GM23338 (cell line): Measurements from ENCODE around the gene ERC2. TPM values are rescaled to one million over a fixed set of nuclear protein-coding genes. Genes with fewer than 3 reads are reported as not detected.
"Not testable (repeated sequence)": the region's sequence is repeated elsewhere in the genome, so short reads cannot be mapped to it uniquely, and the experiment has no call there.

Experiments used
- ATAC-seq: fragments of 200-7000 bp; cut with Tn5 transposase; 3 replicates; pipeline ENCODE4 v1.9.1; 2020
- DNase-seq: peaks from one replicate; pipeline ENCODE4 v3.0.0-alpha.2; 2015; ENCODE audit warnings: low spot score
- H2AFZ ChIP-seq: fragments of 200-600 bp; sonication (generic); 2 replicates; pipeline ENCODE4 v1.8.0; 2016; ENCODE audit warnings: antibody characterized with exemption, mild to moderate bottlenecking, moderate library complexity
- H3F3A ChIP-seq: fragments of 200-600 bp; sonication (generic); replicated peaks from 2 replicates; pipeline ENCODE4 v1.8.0; 2017; ENCODE audit warnings: antibody characterized with exemption, mixed run types, low read depth
- H3K27ac ChIP-seq: fragments of 200-600 bp; sonication (generic); 2 replicates; pipeline ENCODE4 v1.6.1; 2016; ENCODE audit warnings: low read depth
- H3K27me3 ChIP-seq: fragments of 200-600 bp; sonication (generic); 2 replicates; pipeline ENCODE4 v1.8.0; 2016; ENCODE audit warnings: mild to moderate bottlenecking, mixed run types, moderate library complexity; ENCODE audit not compliant: insufficient read depth
- H3K36me3 ChIP-seq: fragments of 200-600 bp; sonication (generic); 2 replicates; pipeline ENCODE4 v1.8.0; 2016; ENCODE audit warnings: mild to moderate bottlenecking; ENCODE audit not compliant: insufficient read depth
- H3K4me1 ChIP-seq: fragments of 200-600 bp; sonication (generic); 2 replicates; pipeline ENCODE4 v1.8.0; 2016; ENCODE audit warnings: mild to moderate bottlenecking, moderate library complexity; ENCODE audit not compliant: insufficient read depth
- H3K4me2 ChIP-seq: fragments of 200-600 bp; sonication (generic); 2 replicates; pipeline ENCODE4 v1.7.1; 2017; ENCODE audit warnings: mixed run types
- H3K4me3 ChIP-seq: fragments of 200-600 bp; sonication (generic); 2 replicates; pipeline ENCODE4 v1.6.1; 2016; ENCODE audit warnings: mixed run types
- H3K79me2 ChIP-seq: fragments of 200-600 bp; sonication (generic); replicated peaks from 2 replicates; pipeline ENCODE4 v1.8.0; 2017; ENCODE audit warnings: mild to moderate bottlenecking; ENCODE audit not compliant: insufficient read depth
- H3K9me2 ChIP-seq: fragments of 200-600 bp; sonication (generic); 2 replicates; pipeline ENCODE4 v1.8.0; 2017; ENCODE audit not compliant: insufficient read depth
- H4K20me1 ChIP-seq: fragments of 200-600 bp; sonication (generic); replicated peaks from 2 replicates; pipeline ENCODE4 v1.8.0; 2017; ENCODE audit warnings: mild to moderate bottlenecking; ENCODE audit not compliant: insufficient read depth
- H3K27ac Mint-ChIP-seq: 2 replicates; pipeline ENCODE4 v1.8.0; 2020; ENCODE audit warnings: inconsistent platforms, mild to moderate bottlenecking, moderate library complexity, mixed read lengths
- H3K27me3 Mint-ChIP-seq: 3 replicates; pipeline ENCODE4 v1.8.0; 2022; ENCODE audit warnings: low read depth, mild to moderate bottlenecking, moderate library complexity, mixed read lengths, inconsistent platforms; ENCODE audit not compliant: insufficient read depth, poor library complexity
- H3K36me3 Mint-ChIP-seq: 3 replicates; pipeline ENCODE4 v1.8.0; 2021; ENCODE audit warnings: low read depth, mild to moderate bottlenecking, inconsistent platforms, moderate library complexity, mixed read lengths
- H3K4me1 Mint-ChIP-seq: 3 replicates; pipeline ENCODE4 v1.8.0; 2020; ENCODE audit warnings: mild to moderate bottlenecking, inconsistent platforms, mixed read lengths
- H3K4me3 Mint-ChIP-seq: 3 replicates; pipeline ENCODE4 v1.8.0; 2021; ENCODE audit warnings: moderate library complexity, mild to moderate bottlenecking, inconsistent platforms, mixed read lengths
- H3K9me3 Mint-ChIP-seq: 3 replicates; pipeline ENCODE4 v1.8.0; 2020; ENCODE audit warnings: moderate library complexity, mild to moderate bottlenecking, inconsistent platforms, mixed read lengths
- EZH2 ChIP-seq: fragments of 200-600 bp; sonication (generic); IDR thresholded peaks from one replicate; pipeline ENCODE4 v1.8.0; 2017; ENCODE audit warnings: antibody characterized with exemption, mild to moderate bottlenecking, low read depth; ENCODE audit not compliant: unreplicated experiment
- REST ChIP-seq: IDR thresholded peaks from one replicate; pipeline ENCODE4 v1.6.1; 2018; ENCODE audit warnings: antibody characterized with exemption; ENCODE audit not compliant: unreplicated experiment
- STAT1 ChIP-seq: IDR thresholded peaks from one replicate; pipeline ENCODE4 v1.6.1; 2016; ENCODE audit warnings: antibody characterized with exemption; ENCODE audit not compliant: unreplicated experiment
- ZNF114 ChIP-seq: fragments of 250-450 bp; sonication (Bioruptor Pico); IDR thresholded peaks from 2 replicates; pipeline ENCODE4 v1.5.0; 2020; ENCODE audit warnings: mild to moderate bottlenecking, moderate library complexity
- polyA plus RNA-seq: library from polyadenylated mRNA; unstranded; fragments of >200 nt; fragmentation: Nextera tagmentation; extraction: Ambion mirVana; gene quantifications from 2 replicates; pipeline ENCODE4 v1.2.1, GENCODE V29; 2016
- total RNA-seq: library from RNA; depleted of rRNA; stranded (reverse); fragments of >200 nt; shearing (Covaris generic); gene quantifications from 2 replicates; pipeline ENCODE4 v1.2.3, GENCODE V29; 2014
- TF ChIP-seq, protein P1 (sequence below): fragments of 250-450 bp; sonication (Bioruptor Pico); IDR thresholded peaks from 2 replicates; pipeline ENCODE4 v1.5.0; 2020; ENCODE audit warnings: mild to moderate bottlenecking, moderate library complexity
- TF ChIP-seq, protein P2 (sequence below), 2 experiments: fragments of 200-600 bp in 1 of 2; sonication (generic) in 1 of 2; conservative IDR thresholded peaks; 2 replicates each; pipeline versions ENCODE4 v1.5.1 to v1.6.1; 2016 to 2017; ENCODE audit warnings: antibody characterized with exemption in 2 of 2, low read depth in 2 of 2, mild to moderate bottlenecking in 2 of 2, moderate library complexity in 1 of 2

Gene ERC2
- total and polyA plus RNA-seq, 2 experiments from 2014 or later: 11.8 to 13.7 TPM

DNA sequence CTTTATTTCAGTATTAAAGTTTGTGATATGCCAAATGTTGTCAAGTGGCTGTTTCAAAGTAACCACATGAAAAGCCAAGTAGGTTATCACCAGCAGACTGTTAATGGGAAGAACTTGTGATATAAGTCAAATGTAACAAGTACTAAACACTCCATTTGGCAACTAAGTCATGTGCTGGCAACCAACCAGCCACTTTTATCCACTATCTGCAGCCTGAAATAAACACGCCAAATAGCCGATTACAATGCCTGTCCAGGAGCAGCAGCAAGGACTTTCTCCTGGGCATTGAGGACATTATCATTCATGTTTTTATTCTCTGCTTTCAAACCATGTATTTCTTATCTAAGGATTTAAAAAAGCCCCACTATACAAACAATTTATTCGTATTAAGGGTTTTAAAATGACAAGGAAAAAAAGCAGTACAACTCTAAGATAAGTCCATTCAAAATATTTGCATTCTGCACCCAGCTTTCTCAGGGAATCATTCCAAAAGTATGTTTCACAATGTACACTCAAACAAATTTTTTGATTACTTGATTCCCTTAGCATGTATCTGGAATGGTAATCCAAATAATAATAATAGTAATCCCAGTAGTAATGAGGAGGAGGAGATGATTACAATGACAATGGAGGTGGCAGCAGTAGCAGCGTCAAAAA is 448.6 kb downstream of the ERC2 start (continued):
- TF ChIP-seq, protein P1, sequence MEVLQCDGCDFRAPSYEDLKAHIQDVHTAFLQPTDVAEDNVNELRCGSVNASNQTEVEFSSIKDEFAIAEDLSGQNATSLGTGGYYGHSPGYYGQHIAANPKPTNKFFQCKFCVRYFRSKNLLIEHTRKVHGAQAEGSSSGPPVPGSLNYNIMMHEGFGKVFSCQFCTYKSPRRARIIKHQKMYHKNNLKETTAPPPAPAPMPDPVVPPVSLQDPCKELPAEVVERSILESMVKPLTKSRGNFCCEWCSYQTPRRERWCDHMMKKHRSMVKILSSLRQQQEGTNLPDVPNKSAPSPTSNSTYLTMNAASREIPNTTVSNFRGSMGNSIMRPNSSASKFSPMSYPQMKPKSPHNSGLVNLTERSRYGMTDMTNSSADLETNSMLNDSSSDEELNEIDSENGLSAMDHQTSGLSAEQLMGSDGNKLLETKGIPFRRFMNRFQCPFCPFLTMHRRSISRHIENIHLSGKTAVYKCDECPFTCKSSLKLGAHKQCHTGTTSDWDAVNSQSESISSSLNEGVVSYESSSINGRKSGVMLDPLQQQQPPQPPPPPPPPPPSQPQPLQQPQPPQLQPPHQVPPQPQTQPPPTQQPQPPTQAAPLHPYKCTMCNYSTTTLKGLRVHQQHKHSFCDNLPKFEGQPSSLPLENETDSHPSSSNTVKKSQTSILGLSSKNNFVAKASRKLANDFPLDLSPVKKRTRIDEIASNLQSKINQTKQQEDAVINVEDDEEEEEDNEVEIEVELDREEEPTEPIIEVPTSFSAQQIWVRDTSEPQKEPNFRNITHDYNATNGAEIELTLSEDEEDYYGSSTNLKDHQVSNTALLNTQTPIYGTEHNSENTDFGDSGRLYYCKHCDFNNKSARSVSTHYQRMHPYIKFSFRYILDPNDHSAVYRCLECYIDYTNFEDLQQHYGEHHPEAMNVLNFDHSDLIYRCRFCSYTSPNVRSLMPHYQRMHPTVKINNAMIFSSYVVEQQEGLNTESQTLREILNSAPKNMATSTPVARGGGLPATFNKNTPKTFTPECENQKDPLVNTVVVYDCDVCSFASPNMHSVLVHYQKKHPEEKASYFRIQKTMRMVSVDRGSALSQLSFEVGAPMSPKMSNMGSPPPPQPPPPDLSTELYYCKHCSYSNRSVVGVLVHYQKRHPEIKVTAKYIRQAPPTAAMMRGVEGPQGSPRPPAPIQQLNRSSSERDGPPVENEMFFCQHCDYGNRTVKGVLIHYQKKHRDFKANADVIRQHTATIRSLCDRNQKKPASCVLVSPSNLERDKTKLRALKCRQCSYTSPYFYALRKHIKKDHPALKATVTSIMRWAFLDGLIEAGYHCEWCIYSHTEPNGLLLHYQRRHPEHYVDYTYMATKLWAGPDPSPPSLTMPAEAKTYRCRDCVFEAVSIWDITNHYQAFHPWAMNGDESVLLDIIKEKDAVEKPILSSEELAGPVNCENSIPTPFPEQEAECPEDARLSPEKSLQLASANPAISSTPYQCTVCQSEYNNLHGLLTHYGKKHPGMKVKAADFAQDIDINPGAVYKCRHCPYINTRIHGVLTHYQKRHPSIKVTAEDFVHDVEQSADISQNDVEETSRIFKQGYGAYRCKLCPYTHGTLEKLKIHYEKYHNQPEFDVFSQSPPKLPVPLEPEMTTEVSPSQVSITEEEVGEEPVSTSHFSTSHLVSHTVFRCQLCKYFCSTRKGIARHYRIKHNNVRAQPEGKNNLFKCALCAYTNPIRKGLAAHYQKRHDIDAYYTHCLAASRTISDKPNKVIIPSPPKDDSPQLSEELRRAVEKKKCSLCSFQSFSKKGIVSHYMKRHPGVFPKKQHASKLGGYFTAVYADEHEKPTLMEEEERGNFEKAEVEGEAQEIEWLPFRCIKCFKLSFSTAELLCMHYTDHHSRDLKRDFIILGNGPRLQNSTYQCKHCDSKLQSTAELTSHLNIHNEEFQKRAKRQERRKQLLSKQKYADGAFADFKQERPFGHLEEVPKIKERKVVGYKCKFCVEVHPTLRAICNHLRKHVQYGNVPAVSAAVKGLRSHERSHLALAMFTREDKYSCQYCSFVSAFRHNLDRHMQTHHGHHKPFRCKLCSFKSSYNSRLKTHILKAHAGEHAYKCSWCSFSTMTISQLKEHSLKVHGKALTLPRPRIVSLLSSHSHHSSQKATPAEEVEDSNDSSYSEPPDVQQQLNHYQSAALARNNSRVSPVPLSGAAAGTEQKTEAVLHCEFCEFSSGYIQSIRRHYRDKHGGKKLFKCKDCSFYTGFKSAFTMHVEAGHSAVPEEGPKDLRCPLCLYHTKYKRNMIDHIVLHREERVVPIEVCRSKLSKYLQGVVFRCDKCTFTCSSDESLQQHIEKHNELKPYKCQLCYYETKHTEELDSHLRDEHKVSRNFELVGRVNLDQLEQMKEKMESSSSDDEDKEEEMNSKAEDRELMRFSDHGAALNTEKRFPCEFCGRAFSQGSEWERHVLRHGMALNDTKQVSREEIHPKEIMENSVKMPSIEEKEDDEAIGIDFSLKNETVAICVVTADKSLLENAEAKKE (CRISPR knock-in tag): no peak
- no peak for TF ChIP-seq ZNF114
- TF ChIP-seq STAT1: no peak
- no peak for TF ChIP-seq EZH2
- TF ChIP-seq, protein P2, sequence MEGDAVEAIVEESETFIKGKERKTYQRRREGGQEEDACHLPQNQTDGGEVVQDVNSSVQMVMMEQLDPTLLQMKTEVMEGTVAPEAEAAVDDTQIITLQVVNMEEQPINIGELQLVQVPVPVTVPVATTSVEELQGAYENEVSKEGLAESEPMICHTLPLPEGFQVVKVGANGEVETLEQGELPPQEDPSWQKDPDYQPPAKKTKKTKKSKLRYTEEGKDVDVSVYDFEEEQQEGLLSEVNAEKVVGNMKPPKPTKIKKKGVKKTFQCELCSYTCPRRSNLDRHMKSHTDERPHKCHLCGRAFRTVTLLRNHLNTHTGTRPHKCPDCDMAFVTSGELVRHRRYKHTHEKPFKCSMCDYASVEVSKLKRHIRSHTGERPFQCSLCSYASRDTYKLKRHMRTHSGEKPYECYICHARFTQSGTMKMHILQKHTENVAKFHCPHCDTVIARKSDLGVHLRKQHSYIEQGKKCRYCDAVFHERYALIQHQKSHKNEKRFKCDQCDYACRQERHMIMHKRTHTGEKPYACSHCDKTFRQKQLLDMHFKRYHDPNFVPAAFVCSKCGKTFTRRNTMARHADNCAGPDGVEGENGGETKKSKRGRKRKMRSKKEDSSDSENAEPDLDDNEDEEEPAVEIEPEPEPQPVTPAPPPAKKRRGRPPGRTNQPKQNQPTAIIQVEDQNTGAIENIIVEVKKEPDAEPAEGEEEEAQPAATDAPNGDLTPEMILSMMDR (conservative IDR thresholded peaks at IDR 0.05; ENCODE audit: low read depth in 2 of 2): no peak
- no peak for TF ChIP-seq REST

DNA sequence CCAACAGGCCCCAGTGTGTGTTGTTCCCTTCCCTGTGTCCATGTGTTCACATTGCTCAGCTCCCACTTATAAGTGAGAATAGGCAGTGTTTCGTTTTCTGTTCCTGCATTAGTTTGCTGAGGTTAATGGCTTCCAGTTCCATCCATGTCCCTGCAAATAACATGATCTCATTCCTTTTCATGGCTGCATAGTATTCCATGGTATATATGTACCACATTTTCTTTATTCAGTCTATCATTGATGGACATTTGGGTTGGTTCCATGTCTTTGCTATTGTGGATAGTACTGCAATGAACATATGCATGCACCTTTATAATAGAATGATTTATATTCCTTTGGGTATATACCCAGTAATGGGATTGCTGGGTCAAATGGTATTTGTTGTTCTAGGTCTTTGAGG is 452.9 kb downstream of the ERC2 start:
- H3K9me3 Mint-ChIP-seq, H3K36me3 ChIP-seq, H3K4me1 ChIP-seq, H3K4me3 Mint-ChIP-seq, ATAC-seq, H4K20me1 ChIP-seq, DNase-seq, H3K27ac ChIP-seq, H3K4me2 ChIP-seq, H3K27me3 ChIP-seq, H3K4me3 ChIP-seq, H3K27me3 Mint-ChIP-seq, H3K36me3 Mint-ChIP-seq, H3K79me2 ChIP-seq, H3K9me2 ChIP-seq, H3K27ac Mint-ChIP-seq, H2AFZ ChIP-seq, H3F3A ChIP-seq: not testable (repeated sequence)
- H3K4me1 Mint-ChIP-seq: peaks cover 22% of the 10 kb centered on the region
